HG02938 (cell line): ENCODE results near the gene COQ4.
"Not testable (repeated sequence)": the region's sequence is repeated elsewhere in the genome, so short reads cannot be mapped to it uniquely, and the experiment has no call there.

Experiments used
- ATAC-seq: cut with Tn5 transposase; IDR thresholded peaks from one replicate; pipeline ENCODE4 v1.9.1; 2021; ENCODE audit warnings: mild to moderate bottlenecking, moderate library complexity; ENCODE audit not compliant: unreplicated experiment

The COQ4 gene

DNA sequence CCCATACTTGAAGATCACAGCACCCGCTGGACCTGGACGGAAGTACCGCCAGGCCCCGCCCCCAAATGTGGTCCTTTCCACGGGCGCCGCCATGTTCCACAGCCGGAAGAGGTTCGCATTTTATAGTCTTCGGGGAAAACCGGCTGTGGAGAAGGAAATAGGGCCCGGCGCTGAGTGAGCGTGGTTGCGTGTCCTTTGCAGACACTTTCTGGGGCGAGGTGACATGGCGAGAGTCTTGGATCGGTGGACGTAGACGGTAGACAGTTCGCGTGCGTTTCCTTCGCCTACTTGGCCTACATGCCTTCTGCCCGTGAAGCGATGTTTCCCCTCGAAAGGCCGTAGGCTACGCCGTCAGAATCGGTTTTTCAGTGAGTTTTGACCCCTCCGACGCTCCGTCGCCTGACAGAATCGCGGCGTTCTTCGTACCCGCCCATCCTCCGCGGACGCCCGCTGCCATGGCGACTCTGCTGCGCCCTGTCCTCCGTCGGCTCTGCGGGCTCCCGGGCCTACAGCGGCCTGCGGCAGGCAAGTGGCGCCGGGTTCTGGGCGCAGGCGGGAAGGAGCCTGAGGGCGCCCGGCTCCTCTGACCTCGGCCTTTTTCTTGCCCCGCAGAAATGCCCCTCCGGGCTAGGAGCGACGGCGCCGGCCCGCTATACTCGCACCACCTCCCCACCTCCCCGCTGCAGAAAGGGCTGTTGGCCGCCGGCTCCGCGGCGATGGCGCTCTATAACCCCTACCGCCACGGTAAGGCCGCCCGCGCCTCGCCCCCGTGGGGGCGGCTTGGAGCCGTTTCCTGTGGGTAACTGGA lies at the start of gene COQ4, which contains the start of gene TRUB2:
COQ4 (plus strand) TSS at position 436 of the 808 bp plus-strand sequence; CDS start at position 456, 20 bp downstream.
TRUB2 (minus strand) TSS at position 44 of the 808 bp plus-strand sequence; CDS start at position 5, 39 bp downstream.
- ATAC-seq, result peak; percentile 89

DNA sequence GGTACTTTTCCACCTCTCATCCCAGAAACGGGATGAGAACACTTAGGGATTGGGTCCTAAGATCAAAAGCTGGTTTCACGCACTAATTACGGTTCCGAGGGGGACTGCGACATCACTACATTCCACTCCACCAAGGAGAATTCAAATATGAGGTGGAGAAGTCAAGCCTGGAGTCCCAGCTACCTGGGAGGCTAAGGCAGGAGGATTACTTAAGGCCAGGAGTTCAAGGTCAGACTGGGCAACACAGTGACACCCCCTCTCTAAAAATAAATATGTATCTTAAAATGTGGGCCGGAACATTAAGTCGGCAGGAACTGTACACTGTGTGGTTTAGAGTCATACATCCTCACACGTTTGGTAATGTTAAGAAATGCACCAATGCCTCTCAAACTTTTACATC lies 48.4 kb upstream of the COQ4 start:
- ATAC-seq, result no peak

DNA sequence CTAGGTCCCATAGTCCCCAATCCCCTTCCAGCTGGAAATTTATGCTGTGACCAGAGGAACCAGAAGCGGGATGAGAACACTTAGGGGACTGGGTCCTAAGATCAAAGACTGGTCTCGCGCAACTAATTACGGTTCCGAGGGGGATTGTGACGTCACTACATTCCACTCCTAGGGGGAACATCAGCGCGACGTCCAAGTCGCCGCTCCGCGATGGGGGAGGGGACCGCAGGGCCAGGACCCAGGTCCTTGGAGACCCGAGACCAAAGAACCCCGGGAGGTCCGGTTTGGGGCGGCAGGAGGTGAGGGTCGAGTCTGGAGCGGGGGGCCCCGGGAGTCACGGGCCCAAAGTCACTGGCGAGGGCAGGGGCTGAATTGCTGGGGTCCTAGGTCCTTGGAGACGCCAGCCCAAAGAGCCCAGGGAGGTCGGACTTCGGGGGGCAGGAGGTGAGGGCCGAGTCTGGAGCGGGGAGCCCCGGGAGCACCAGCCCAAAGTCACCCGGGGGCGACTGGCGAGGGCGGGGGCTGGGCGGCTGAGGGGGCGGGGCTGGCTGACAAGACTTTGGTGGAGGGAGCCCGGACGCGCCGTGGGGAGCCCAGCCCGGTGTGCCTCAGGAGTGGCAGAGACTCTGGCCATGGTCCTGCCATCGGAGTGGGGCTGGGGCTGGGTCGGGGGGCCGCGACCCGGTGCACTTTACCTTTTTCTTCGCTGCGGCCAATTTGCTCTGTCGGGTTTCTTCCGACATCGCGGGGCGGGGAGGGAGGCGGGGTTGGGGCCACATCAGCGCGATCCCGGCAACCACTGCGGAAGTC lies 47.2 kb upstream of the COQ4 start, which contains the start of gene GOLGA2:
GOLGA2 (minus strand) TSS at position 810 of the 810 bp plus-strand sequence; CDS start at position 779, 31 bp downstream.
- ATAC-seq, result peak; percentile 40

DNA sequence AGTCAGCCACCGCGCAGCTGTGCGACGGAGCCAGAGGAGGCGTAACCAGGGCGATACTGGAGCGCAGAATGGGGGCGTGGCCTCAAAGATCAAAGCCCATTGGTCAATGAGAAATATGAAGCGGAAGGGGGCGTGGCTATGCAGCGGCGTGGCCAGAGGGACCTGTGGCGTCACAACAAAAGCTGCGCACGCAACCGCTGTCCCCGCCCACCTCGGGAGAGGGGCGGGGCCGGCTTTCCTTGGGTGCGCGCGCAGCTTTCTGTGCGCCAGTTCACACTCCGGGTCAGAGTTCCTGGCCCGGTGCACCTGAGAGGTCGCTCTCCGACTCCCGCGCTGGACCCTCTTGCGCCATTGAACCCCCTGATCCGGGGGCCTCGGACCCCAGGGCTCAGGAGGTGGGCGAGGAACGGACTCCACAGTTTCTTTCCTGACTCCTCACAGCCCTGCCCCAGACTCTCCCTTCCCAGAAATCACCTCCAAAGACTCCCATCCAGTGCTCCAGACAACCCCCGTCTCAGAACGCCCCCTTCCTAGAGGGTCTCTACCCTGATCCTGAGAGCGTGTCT lies 46.5 kb upstream of the COQ4 start, which contains the start of gene SWI5:
SWI5 (plus strand) TSS at position 269 of the 566 bp plus-strand sequence.
- ATAC-seq, result peak; percentile 92

DNA sequence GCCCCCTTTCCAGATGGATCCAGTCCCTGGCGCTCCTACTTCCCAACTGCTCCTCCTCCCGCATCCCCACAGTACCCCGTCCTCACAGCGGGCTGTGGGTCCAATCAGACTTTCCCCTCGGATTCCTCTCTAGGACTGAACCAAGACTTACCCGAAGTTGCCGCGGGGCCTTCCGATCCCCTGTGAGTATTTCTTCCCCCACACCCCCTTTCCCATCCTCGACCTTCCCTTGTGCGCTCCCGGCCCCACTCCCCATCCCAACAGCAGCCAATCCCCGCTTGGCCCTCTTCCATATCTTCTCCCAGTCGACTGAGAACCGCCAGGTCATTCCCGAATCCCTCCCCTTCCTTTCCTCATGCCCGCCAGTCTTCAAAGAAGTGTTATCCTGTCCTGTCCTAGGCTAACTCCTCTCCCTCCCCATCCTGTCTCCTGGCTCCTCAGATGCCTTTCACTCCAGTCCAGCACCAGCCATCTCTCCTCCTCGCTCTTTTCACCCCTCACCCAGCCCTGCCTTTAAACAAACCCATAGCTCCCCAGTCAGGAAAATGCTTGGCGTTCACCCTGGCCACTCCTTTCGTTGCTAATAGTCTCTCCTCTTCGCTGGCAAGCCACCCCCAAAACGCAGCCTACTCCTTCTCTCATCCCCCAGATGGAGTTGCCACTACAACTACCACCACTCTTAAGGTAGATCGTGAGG lies 45.9 kb upstream of the COQ4 start:
- ATAC-seq, result no peak

DNA sequence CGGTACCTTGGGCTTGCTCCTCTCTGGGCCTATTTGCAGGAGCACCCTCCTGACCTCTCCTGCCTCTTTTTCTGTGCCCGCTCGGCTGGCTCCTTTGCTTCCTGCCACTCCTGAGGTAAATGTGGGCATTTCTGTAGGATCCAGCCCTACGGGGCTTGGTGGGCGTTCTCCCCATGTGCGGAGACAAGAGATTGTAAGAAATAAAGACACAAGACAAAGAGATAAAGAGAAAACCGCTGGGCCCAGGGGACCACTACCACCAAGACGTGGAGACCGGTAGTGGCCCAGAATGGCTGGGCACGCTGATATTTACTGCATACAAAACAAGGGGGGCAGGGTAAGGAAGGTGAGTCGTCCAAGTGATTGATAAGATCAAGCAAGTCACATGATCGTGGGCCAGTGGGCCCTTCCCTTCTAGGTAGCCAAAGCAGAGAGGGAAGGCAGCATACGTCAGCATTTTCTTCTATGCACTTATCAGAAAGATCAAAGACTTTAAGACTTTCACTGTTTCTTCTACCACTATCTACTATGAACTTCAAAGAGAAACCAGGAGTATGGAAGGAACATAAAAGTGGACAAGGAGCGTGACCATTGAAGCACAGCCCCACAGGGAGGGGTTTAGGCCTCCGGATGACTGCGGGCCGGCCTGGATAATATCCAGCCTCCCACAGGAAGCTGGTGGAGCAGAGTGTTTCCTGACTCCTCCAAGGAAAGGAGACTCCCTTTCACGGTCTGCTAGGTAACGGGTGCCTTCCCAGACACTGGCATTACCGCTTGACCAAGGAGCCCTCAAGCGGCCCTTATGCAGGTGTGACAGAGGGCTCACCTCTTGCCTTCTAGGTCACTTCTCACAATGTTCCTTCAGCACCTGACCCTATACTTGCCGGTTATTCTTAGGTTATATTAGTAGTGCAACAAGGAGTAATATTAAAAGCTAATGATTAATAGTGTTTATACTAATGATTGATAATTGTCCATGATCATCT lies 43.3 kb upstream of the COQ4 start:
- not testable (repeated sequence) for ATAC-seq

DNA sequence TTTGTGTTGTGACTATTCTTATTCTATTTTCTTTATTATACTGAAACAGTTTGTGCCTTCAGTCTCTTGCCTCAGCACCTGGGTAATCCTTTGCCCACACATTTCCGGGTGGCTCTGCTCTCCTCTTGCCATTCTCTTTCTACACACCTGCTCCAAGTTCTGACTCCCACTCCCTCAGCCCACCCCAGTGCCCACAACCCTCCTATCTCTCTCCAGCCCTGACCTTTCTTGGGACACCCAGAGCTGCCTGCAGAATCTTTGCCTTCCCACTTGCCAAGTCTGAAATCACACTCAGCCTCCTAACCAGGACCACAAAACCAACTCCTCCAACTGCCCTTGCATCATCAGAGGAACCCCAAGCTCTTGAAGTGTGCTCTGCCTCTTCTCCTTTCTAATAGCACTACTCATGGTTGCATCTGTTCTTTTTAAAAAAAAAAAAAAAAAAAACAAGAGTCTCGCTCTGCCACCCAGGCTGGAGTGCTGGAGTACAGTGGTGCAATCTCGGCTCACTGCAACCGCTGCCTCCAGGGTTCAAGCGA lies 42.5 kb upstream of the COQ4 start:
- ATAC-seq, result no peak

DNA sequence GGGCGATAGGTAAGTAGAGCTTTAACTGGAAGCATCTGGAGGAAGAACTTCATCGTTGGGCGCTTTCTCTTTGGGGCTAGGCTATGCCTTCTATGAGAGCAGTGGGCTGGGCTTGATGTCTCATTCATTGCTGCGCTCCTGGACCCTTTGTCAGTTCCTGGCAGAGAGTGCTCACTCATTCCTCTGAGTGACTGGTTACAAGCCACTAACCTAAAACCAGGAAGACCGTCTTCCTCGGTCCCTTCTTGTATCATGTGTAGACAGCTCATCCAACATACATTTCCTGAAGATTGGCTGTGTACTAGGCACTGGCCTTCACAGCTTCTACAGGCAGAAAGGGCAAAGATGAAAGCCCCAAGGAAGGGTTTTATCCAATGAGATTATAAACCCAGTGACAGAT lies 40.1 kb upstream of the COQ4 start:
- no peak for ATAC-seq

DNA sequence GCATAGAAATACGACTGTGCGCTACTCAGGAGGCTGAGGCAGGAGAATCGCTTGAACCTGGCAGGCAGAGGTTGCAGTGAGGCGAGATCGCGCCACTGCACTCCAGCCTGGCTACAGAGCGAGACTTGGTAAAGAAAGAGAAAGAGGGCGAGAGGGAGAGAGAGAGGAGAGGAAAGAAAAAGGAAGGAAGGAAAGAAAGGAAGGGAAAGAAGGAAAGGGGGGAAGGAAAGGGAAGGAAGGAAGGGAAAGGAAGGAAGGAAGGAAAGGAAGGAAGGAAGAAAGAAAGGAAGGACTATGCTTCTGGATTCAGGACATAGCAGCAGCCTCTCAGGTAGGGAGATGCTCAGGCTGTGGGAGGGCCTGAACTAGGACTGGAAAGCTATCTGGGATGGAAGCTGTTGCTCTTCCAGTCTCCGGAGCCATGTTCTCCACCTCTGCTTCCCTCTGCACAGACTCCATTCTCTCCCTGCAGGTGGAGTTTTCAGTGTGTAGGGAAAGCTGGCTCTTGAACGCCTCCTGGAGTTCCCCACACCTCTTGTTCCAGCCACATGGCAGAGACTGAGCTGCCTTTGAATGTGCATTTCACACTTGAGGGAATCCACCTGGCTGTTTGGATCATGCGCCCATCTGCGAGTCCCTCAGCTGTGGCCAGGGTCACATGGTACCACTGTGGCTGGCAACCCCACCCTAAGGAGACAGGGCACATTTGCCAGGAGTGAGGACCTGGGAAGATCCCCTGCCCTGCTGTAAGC lies 37.4 kb upstream of the COQ4 start:
- no peak for ATAC-seq

DNA sequence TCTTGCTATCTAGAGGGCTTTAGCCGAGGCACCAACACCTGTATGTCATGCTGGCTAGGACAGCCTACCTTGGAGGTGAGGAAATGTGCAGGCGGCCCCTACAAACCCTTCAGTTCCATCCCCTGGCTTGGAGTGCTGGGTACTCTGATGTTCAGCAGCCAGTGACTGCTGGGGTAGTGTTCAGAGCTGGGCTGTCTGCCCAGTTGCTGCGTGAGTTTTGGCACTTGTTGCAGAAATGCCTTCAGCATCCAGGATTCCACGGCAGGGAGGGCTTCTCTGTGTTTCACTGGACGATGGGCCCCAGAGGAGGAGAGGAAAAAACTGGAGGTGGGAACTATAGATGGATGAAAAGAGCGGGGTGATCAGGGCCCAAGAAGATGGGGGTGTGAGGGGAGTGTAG lies 36.2 kb upstream of the COQ4 start:
- ATAC-seq, result no peak

DNA sequence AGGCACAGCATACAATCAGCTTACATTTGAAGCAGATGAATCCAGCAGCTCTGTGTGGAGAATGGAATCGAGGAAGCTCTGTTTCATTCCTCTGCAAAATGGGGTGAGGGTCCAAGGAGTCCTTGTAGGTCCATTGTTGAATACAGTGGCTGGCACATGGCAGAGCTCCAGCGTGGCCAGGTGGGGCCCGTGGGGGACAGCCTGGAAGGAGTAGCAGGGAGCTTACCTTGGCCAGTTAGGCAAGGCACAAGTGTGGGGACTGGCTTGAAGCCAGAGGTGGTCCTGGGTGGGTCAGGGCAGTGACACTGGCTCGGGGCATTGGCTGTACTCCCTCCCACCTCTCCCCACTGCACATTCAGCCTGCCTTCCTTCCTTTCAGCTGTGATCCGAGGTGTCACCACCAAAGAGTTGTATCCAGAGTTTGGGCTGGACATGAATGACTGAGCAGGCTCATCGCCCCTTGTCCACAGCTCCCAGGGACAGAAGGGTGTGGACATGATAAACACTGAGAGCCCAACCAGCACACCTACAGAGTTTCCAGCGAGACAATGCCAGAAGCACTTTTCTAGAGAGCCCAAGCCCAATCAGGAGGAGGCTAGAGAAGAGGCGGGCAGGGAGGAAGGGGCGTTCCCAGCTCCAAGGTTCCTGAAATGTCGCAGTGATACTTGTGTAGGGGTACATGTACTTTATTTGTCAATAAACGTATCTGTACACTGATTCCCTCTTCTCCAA lies 34.2 kb upstream of the COQ4 start:
- no peak for ATAC-seq

DNA sequence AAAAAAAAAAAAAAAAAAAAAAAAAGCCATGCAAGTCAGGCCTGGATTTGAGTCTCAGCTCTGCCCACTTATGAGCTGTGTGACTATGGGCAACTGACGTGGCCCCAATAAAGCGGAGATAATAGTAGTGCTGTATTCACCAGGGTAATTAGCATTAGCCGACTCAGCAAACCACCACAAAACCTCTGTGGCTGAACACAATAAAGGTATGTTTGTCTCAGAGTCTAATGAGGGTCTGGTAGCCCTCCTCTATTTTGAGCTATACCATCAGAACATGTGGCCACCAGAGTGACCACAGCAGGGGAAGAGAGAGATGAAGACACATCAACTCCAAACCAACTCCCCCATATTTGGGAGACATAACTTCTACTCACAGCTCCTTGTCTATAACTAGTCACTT lies 30.6 kb upstream of the COQ4 start:
- ATAC-seq, result no peak

DNA sequence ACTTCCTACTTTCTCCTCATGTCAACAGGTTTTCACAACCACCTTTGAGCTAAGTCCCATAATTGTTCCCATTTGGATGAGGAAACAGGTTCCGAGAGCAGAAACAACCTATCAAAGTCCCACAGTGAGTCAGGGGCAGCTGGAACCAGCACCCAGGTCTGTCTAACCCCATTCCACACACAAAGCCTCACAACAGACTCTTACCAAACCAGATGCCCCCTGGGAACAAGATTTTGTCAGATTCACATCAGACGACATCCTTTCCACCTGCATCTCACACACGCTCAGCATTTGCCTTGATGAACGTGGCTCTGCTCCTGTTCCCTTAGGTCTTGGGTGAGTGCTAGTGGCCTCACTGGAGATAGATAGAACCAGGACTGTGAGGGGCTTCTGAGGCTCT lies 29.5 kb upstream of the COQ4 start:
- no peak for ATAC-seq

DNA sequence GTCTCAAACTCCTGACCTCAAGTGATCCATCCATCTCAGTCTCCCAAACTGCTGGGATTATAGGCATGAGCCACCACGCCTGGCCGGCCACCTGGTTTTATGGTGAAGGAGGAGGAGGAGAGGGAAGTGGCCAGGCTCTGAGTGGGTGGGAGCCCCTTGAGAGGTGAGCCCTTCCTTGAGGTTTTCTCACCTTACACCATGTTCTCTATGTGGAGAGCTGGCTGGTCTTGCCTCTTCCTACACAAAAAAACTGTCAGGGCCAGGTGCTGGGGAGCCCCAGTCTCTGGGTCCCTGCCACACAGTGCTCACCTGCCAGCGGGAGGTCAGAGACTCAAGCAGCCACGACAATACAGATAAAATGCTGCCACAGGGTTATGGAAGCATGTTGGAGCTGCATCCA lies 28.5 kb upstream of the COQ4 start:
- ATAC-seq, result no peak

DNA sequence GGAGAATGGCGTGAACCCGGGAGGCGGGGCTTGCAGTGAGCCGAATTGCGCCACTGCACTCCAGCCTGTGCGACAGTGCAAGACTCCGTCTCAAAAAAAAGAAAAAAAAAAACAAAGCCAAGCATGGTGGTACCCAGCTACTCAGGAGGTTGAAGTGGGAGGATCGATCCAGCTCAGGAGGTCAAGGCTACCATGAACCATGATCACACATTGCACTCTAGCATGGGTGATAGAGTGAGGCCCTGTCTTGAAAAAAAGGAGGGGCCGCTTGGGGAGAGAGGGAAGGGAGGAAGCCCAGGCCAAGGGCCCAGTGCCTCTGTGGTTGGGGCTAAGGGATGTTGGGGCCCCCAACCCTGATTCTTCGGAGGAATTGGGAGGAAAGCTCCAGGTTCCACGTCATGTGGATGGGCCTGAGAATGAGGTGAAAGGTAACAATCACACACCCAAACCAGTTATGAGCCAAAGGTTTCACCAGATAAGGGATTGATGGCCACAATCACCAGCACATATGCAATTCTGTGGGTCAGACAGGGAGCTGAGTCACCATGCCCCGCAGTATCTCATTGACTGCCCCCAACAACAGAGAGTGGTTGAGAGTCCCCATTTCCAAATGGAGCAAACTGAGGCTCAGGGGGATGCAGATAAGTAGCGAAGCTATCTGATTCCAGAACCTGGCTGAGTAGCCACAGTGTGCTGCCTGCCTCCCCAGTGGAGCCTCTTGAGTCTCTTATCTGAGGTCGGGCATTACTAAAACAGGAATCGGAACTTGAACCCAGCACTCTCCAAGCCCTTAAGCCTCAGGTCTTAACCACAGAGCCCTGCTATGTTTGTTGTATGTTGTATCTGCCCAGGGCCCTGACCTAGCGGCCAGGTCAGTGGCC lies 26.1 kb upstream of the COQ4 start:
- ATAC-seq, result no peak

DNA sequence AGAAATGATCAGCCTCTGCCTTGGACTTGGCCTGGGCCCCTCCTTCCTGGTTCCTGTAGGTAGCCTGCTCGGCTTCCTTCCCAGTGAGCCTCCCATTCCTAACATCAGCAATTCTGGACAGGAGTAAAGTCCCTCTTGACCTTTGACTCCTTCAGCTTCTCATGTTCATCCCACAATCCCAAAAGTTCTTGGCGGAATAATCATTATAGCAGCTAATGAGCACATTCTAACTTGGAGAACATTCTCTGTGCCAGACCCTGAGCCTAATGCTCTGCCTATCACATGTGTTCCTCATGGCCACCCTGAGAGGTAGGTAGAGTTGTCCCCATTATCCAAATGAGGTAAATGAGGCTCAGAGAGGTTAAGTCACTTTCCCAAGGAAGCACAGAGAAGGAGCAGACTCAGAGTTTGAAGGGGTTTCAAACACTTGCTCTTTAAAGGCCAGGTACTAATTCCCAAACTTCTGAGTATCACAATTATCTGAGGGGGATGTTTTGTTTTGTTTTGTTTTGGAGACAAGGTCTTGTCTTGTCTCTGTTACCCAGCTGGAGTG lies 25.3 kb upstream of the COQ4 start:
- no peak for ATAC-seq
